Upper lobe of right lung (tissue), 1 donor: ENCODE results near the gene ZNF778. TPM values are rescaled to one million over a fixed set of nuclear protein-coding genes. Genes with fewer than 3 reads are reported as not detected.

ENCODE experiments used
- ATAC-seq: fragments of 200-7000 bp; cut with Tn5 transposase; one replicate; pipeline ENCODE4 v1.9.1; 2020; ENCODE audit warnings: mild to moderate bottlenecking, moderate library complexity
- DNase-seq: peaks from one replicate; pipeline ENCODE4 v3.0.0-alpha.2; 2020
- H3K27ac ChIP-seq: fragments of 200-600 bp; one replicate; pipeline ENCODE4 v1.8.0; 2022
- H3K27me3 ChIP-seq: fragments of 200-600 bp; one replicate; pipeline ENCODE4 v1.8.0; 2022; ENCODE audit warnings: mild to moderate bottlenecking
- H3K36me3 ChIP-seq: fragments of 200-600 bp; one replicate; pipeline ENCODE4 v1.8.0; 2022
- H3K4me1 ChIP-seq: fragments of 200-600 bp; one replicate; pipeline ENCODE4 v1.8.0; 2022
- H3K4me3 ChIP-seq: fragments of 200-600 bp; one replicate; pipeline ENCODE4 v1.8.0; 2022; ENCODE audit warnings: mild to moderate bottlenecking
- H3K9me3 ChIP-seq: fragments of 200-600 bp; one replicate; pipeline ENCODE4 v1.8.0; 2022
- CTCF ChIP-seq: fragments of 200-600 bp; IDR thresholded peaks from one replicate; pipeline ENCODE4 v1.8.0; 2022; ENCODE audit warnings: antibody characterized with exemption
- intact Hi-C: fragments of 100-400 bp; cut with DNase I; formaldehyde crosslinking; loops from one replicate; pipeline ENCODE4 v1.11.0; 2022
- total RNA-seq: library from RNA; stranded (reverse); fragmentation: NEBNext Ultra II Directional; extraction: Animal tissue kit (Norgen Biotek cat#: 25700); gene quantifications from one replicate; pipeline ENCODE4 v1.2.1, GENCODE V29; 2021
- donor health status: DM: no; HTN: yes; CAD: no; lungs with severe emphysema.

ZNF778 gene
- total RNA-seq, 1 donor from 2014 or later = 10.3 TPM

- DNase-seq (no peak), ATAC-seq (no peak)
- Histone ChIP-seq H3K4me3 (no peak overlapping the region), H3K27me3 (peaks cover 3% of the 10 kb centered on the region), H3K27ac (no peak overlapping the region), H3K9me3 (no peaks in the 10 kb centered on the region), H3K36me3 (no peaks in the 10 kb centered on the region), H3K4me1 (no peaks in the 10 kb centered on the region)
- intact Hi-C loops = loop anchor here (10.0 kb wide), 1 partner anchor 265 kb away; no protein-coding TSS in a partner anchor
- no peak for TF ChIP-seq CTCF
Observed at GRCh38 chr16:89209522-89210044, 7.9 kb upstream of the ZNF778 start.

GRCh38 chr16:89210165-89210903 is 7.2 kb upstream of the ZNF778 start:
- Histone ChIP-seq H3K27ac (no peak overlapping the region), H3K4me3 (no peak overlapping the region), H3K4me1 (no peaks in the 10 kb centered on the region), H3K36me3 (no peaks in the 10 kb centered on the region), H3K27me3 (no peaks in the 10 kb centered on the region), H3K9me3 (no peaks in the 10 kb centered on the region)
- intact Hi-C loops = loop anchor here (10.0 kb wide), 1 partner anchor 266 kb away; no protein-coding TSS in a partner anchor
- DNase-seq (no peak), ATAC-seq (no peak)
- TF ChIP-seq CTCF = no peak

- no peak overlapping the region for H3K4me3 ChIP-seq
- no peaks in the 10 kb centered on the region for H3K9me3 ChIP-seq
- DNase-seq (no peak), ATAC-seq (no peak)
- H3K36me3 ChIP-seq = no peaks in the 10 kb centered on the region
- intact Hi-C loops = loop anchor here (10.0 kb wide), 1 partner anchor 266 kb away; no protein-coding TSS in a partner anchor
- peaks cover 3% of the 10 kb centered on the region for H3K4me1 ChIP-seq
- no peaks in the 10 kb centered on the region for H3K27me3 ChIP-seq
- TF ChIP-seq CTCF = no peak
- no peak overlapping the region for H3K27ac ChIP-seq
Observed at GRCh38 chr16:89210904-89211515, 6.5 kb upstream of the ZNF778 start.

GRCh38 chr16:89216315-89217137 is 977 bp upstream of the ZNF778 start:
- TF ChIP-seq CTCF = peak; percentile 68
- Histone ChIP-seq H3K4me3 (peak overlapping the region; percentile 72), H3K9me3 (no peaks in the 10 kb centered on the region), H3K27ac (peak overlapping the region; percentile 93), H3K36me3 (peaks cover 6% of the 10 kb centered on the region), H3K4me1 (peaks cover 23% of the 10 kb centered on the region), H3K27me3 (no peaks in the 10 kb centered on the region)
- DNase-seq = peak; percentile 88
- intact Hi-C loops = loop anchor here (10.0 kb wide), 1 partner anchor 272 kb away; no protein-coding TSS in a partner anchor
- ATAC-seq = peak; percentile 81

- Histone ChIP-seq H3K4me1 (peaks cover 23% of the 10 kb centered on the region), H3K4me3 (peak overlapping the region; percentile 72), H3K27me3 (no peaks in the 10 kb centered on the region), H3K27ac (peak overlapping the region; percentile 93), H3K36me3 (peaks cover 9% of the 10 kb centered on the region), H3K9me3 (no peaks in the 10 kb centered on the region)
- intact Hi-C loops = loop anchor here (10.0 kb wide), 1 partner anchor 272 kb away; no protein-coding TSS in a partner anchor
- TF ChIP-seq CTCF = no peak
- no peak for ATAC-seq
- no peak for DNase-seq
Observed at GRCh38 chr16:89217138-89217387, 440 bp upstream of the ZNF778 start.
